HG03520 (cell line): Measurements from ENCODE around the gene ABLIM3.

Experiments
- ATAC-seq: cut with Tn5 transposase; IDR thresholded peaks from one replicate; pipeline ENCODE4 v1.9.1; 2021; ENCODE audit warnings: mild to moderate bottlenecking, moderate library complexity; ENCODE audit not compliant: unreplicated experiment

The ABLIM3 gene

DNA sequence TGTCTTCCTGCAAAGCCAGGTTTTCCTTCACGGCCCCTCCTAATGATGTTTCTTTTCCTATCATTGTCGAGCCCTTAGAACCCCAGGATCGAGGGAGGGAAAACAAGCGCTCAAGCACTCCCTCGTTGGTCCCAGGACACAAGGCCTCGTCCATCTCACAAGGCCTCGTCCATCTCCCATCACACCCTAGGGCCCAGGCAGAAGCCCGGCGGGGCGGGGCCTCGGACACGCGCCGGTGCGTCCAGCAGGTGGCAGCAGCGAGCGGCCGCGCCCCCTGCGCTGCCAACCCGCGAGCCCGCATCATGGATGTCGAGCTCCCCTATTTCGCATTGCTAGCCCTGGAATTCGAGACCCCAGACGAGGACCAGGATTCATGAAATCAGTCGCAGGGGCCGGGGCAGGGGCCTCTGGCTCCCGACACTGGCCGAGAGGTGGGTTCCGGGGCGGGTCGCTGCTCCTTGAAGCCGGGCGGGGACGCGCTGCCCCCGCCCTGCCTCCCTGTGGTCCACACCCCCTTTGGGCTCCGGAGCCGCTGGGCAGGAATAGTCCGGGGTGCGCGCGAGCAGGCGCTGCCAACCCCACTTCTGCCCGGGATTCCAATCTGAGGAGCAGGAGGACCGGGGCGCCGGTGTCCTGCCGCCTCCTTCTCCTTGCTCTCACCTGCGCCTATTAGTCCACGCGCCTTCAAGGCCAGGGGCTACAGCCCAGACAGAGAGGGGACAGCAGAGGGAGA is at the start of gene ABLIM3:
Gene ABLIM3 (plus strand): TSS at position 270 of the 733 bp plus-strand sequence. CDS start 603 bp downstream, outside the sequence.
- peak; percentile 92 for ATAC-seq

DNA sequence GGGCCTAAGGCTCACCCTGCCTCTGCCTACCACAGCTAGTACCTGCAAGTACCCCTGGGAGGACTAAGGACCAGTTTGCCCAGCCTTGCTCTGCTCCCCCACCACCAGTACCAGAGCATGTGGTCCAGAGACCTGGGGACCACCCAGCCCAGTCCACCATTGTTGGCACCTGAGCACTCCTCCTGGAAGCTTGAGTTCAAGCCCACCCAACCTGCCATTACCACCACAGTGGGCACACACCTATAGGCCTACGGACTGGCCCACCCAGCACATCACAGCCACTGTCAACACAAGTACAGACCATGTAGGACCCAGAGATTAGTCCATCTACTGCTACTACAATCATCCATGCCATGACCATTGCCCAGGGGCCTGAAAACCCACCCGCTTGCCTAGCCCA is 47.7 kb upstream of the ABLIM3 start:
- ATAC-seq, result no peak

DNA sequence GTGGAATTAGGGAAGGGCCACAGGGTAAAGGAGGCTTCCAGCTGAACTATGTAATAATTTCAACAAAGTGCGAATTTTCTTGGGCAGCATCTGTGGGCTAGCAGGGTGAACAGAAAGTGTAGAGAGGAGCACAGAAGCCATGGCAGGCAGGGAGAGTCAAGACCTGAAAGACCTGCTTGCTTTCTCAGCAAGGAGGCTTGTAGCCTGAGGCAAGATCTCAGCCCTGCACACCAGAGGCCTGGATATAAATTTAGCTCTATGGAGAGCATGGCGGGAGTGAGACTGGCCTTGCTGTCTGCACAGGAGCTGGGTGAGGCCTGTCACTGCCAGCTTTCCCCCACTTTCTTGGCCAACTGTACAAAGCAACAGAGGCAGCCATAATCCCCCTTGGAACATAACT is 46.3 kb upstream of the ABLIM3 start:
- ATAC-seq, result no peak

DNA sequence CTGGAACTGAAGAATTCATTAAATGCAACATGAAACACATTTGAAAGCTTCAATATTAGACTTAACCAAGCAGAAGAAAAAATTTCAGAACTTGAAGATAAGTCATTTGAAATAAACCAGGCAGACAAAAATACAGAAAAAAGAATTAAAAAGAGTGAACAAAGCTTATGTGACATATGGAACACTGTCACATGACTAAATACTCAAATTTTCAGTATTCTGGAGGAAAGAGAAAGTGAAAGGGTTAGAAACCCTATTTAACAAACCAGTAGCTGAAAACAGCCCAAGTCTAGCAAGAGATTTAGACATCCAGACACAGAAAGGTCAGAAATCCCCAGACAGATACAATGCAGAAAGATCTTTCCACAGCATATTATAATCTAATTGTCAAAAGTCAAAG is 41.4 kb upstream of the ABLIM3 start:
- ATAC-seq, result no peak

DNA sequence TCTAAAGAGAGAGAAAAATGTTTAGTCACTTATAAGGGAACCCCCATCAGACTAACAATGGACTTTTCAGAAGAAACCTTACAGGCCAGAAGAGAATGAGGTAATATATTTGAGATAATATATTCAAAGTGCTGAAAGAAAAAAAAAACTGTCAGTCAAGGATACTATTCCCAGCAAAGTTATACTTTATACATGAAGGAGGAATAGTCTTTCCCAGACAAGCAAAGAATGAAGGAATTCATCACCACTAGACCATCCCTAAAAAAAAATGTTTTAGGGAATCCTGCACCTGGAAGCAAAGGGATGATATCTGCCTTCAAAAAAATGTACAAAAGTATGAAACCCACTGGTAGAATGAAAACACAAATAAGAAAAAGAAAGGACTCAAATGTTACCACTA is 41.0 kb upstream of the ABLIM3 start:
- no peak for ATAC-seq

DNA sequence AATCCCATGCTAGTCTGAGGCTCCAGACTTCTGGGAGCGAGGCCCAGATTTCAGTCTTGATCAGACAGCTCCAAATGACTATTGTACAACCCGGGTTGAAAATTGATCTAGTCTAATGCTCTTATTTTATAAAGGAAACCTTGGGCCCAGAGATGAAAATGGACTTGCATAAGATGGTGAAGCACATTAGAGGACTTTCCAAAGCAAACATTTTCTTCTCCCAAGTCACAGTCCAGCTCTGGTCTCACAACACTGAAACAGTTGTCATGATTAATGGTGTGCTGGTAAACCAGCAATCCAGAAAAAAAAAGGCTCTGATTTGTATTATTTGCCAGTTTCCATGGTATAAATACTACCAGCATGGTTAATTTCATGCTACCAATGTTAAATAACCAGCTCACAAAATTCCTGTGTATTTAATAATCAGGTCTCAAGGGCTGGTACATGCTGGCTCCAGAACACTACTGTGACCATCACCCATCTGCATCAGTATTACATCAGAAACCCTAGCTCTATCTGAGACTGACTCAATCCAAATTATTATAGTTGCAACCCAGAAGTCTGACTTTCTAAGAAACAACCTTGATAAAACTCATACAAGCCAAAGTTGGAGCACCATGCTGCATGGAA is 32.5 kb upstream of the ABLIM3 start:
- no peak for ATAC-seq

DNA sequence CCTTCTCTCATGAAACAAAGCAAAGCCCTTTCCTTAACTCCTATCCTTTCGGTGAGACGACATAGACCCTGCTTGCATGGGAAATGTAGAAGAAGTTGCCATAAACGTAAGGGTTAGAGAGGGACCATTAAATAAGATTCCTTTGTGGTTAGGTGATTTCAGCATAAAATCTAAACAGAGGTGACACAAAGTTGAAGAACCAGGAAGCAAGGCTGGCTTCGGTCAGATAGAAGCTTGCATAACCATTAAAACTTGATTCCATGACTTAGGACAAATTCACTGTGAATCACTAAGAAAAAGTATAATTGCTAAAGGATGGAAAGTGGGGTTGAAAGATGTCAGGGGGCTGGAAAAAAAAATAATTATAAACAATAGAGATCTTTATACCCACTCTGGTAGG is 30.9 kb upstream of the ABLIM3 start:
- ATAC-seq, result no peak

DNA sequence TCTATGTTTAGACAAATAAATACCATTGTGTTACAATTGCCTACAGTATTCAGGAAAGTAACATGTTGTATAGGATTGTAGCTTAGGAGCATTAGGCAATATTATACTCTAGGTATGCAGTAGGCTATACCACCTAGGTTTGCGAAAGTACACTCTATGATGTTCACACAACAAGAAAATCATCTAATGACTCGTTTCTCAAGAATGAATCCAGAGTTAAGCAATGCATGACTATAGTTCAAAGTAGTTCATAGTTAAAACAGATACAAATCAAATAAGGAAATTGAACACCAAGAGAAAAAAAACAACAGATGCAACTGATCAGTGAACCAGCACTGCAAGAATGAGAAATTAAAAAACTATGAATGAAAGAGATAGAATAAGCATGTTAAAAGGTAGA is 27.6 kb upstream of the ABLIM3 start:
- ATAC-seq, result no peak

DNA sequence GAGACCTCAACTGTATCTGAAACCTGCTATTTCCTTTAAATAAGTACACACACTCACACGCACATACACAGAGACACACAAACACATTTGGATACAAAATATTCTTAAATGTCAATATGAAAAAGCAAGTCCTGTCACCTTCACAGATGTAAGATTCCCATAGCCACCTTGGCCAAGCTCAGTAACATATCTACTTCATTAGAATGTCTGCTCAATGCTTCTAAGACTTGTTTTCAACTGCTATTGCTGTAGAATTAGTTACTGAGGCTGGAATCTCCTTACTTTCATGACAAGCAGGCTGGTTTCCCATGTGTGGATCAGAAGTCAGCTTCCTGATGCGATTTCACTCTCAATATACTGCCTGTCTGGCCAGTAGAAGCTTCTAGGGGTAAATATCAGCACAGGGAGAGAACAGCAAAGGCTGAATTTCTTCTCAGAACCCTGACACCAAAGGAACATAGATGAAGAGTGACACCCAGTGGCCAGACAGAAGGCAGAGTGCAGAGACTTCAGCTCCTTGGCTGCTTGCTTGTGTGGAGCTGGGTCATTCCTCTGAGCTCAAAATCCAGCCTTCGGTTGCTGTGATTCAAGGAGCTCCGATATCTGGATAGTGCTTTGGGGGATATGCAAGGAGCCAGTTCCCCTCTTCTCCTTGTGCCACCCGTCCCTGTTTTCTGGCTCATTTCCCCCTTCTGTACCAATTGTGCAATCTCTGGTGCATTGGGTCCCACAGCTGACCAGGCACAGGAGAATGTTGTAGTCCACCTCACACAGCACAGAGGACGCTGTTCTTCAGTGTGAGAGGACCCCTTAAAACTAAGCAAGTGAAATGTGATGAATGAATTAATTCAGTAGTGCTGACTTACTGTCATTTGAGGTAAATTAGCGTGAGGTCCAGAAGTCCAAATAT is 26.6 kb upstream of the ABLIM3 start:
- ATAC-seq, result peak; percentile 54

DNA sequence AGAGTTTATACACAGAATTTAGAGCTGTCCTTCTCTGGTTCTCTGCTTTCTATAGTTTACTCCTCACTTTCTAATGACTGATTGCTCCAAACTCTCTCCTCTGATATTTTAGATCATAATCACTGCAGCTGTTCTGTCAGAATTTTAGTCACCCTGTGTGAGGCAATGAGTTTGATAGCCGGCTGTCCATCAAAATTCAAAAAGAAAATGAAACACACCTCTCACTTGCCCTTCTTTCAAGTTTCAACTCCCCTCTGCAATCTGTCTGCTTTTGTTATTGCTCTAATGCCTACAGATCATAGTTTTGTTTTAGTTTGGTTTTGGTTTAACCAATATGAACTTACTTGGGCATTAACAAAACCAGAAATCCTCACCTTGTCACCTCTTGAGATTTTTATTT is 23.3 kb upstream of the ABLIM3 start:
- ATAC-seq, result peak; percentile 76

DNA sequence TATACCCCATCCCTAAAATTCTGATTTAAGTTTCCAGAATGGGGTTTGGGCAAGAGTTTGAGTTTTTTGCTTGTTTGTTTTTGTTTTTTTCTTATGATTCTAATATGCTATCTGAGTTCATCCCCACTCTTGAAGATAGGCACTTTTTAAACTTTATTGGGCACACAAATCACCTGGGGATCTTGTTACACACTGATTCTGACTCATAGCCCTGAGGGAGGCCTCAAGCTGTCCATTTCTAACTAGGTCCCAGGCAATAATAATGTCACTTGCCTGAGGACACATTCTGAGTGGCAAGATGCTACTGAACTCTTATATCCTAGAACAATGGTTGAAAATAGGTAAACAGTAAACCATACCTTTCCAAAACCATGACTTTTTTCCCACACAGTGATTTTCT is 22.8 kb upstream of the ABLIM3 start:
- no peak for ATAC-seq

DNA sequence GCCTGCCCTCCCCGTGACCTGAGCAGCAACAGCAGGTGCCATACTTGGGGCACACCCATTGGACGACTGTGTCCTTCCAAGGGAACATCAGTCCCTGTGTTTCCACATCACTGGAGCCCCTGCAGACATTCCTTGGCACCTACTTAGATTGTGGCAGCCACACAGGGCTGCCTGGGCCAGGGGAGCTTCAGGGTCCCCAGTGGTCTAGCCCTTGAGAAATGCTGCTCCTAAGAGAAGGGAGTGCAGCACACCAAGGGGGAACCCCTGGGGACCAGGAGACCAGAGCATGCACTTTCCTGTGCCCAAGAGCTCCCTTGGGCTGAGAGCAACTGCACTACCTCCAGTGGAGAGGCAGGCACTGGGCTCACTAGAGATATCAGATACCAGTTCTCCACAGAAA is 20.1 kb upstream of the ABLIM3 start:
- ATAC-seq, result no peak

DNA sequence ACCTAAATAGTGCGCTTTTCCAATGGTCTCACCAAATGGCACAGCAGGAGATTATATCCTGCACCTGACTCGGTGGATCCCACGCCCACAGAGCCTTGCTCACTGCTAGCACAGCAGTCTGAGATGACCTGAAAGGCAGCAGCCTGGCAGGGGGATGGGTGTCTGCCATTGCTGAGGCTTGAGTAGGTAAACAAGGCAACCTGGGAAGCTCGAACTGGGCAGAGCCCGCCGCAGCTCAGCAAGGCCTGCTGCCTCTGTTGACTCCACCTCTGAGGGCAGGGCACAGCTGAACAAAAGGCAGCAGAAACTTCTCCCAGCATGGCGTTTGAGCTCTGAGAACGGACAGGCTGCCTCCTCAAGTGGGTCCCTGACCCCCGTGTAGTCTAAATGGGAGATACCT is 18.1 kb upstream of the ABLIM3 start:
- no peak for ATAC-seq

DNA sequence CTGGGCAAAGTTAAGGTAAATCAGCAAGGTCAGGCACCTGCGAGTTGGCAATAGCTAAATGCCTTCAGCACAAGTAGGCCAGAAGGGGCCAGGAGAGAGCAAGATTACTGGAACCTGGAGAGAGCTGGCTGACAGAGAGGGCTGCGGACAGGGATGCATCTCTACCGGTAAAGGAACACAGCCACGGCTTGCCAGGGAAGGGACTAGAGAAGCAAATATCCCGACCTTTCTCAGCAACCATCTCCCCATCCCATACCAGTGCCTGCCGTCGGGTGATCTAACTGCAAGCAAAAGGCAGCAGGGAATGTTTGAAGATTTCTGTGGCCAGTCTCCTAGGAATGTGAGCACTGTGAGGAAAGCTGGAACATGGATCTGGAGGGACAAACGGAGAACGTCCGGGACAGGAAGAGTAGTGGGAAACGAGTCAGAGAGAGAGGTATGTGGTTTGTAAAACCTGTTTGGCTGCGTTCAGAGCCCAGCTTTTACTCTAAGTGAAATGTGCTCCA is 15.9 kb upstream of the ABLIM3 start:
- no peak for ATAC-seq

DNA sequence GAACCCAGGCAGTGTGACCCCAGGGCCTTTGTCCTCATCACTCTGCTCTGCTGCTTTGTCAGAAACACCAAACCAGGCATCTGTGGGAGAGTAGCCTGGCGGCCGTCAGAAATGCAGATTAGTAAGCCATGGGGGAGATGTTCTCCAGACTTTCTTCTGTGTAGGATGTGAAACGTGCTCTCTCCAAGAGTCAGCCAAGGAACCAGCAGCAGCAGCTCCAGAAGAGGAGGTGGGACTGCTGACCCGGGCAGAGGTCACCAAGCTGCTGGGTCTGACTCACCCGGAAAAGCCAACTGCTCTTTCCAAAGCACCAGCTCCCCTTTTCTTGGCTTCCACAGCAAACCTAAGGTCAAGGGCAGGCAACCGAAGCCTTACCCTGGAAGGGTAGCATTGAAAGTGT is 14.4 kb upstream of the ABLIM3 start:
- ATAC-seq, result no peak

DNA sequence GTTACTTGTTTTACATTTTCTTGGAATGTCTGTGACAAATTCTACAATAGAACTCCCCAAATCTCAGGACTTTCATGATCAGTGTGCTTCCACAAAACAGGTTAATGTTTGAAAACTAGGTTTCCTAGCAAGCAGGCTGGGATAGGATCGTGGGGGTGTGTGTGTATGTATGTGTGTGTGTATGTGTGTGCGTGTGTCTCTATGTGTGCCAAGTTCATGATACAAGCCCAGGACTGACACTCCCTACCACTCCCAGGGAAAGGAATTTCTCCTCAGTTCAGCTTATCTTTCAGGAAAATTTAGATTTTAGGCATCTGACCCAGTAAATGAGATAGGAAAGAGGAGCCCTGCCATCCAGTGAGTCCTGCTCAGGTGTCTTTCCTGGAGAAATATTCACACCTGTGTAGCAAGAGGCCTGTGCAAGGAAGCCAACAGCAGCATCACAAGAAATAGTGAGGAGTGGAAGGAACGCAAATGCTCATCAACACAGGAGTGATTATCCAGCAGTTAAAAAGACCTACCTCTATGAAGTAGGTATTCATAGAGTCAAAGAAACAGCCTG is 13.8 kb upstream of the ABLIM3 start:
- no peak for ATAC-seq

DNA sequence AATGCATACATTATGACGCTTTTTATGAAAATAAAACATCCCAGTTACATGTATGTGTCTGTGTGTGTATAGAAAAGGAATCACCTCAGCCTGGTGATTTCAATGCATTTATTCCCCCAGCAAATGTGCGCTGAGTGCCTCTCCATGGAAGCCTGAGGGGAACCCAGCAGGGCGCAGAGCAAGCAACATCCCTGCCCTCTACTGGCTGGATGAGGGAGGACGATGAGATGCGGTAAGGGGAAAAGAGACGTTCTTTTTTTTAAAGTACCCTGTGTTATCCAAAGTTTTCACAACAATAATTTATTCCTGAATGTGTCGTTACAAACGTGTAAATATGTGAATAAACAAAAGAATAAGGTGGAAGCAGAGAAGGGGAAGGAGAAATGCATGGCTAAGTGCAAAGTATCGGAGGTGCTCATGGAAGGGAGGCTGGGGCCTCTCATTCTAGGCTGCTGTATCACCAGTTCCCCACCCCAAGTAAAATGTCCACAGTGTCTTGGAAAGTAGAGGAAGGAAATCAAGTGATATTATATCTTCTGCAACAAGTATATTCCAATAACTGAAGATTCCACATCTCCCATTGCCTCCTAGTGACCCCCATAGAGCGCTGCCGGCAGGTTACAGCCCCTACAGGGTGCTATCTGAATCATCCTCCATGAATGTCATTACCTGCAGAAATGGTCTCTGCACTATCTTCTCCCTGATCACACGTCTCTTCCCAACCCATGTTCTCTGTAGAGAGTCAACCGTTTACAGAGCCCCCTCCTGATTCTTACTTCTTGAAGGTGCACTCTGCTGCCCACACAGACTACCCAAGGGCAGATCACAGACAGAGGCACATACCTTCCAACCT is 13.0 kb upstream of the ABLIM3 start:
- ATAC-seq, result peak; percentile 86

DNA sequence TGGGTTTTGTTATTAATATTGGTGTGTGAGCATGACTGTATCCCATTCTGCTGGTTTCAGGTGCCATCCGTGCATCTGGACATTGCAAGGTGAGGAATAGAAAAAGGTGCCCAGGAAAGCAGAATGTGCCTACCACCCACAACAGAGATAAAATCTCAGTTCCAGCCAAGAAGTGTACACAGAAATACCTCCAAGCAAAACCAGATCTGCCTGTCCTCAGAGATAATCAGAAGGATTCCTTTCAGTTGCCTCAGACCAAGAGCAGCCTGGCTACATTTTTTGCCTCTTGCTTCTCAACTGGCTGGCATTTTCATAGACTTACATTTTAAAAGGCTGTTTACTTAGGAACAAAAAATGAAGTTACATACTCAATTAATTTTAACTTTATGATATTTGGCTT is 12.1 kb upstream of the ABLIM3 start:
- ATAC-seq, result no peak

DNA sequence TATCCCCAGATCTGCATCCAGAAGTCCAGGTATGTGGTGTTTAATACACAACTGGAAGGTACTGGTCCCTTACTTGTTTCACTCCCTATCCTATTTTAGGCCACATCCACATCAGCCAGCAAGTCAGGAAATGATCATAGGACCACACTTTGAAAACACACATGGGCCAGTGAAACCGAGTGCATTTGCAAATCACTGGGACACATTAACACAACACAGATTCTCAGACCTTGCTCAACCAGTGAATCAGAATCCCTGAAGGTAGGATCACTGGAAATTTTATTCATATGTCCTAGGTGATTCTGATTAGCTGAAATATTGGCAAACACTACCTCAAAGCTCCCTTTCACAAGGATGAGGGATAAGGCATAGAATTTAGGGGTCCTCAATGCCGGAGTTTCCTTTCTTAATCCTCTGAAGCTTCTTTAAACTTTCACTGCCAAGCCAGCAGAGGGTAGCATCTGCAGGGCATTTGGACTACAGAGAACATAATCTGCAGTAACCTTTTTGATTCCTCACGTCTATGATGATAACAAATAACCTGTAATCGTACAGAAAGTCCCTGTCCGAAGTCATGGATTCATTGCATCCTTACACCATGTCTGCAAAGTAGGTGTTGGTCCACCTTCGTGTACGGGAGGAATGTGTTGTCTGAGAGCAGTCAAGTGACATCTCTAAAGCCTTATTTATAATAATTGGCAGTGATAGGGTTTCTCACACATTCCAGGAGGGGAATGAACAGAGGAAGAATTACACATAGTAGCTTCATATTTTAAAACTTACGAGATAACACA is 11.0 kb upstream of the ABLIM3 start:
- no peak for ATAC-seq

DNA sequence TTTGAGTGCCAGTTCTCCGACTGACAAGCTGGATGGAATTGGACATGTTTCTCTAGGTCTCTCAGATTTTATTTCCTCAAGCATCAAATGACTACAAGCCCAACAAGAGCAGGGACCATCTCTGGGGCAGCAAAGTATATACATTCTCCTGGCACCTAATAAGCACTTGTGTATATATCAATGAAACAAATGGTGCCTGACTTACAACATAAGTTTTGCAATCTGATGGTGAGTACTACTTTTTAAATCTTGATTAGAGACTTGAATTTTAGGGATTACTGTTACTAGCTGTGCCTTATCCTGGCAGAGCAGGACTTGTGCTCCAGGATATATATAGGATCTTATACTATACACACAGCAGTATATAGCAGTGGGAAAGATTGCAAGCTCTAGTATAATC is 8.8 kb upstream of the ABLIM3 start:
- no peak for ATAC-seq
